Ecto neural progenitor cell (in vitro differentiated cells): Measurements from ENCODE around the gene PRICKLE4.

Experiments used
- DNase-seq: peaks from one replicate; pipeline ENCODE4 v3.0.0-alpha.2; 2018; ENCODE audit warnings: low spot score

PRICKLE4 gene, protein sequence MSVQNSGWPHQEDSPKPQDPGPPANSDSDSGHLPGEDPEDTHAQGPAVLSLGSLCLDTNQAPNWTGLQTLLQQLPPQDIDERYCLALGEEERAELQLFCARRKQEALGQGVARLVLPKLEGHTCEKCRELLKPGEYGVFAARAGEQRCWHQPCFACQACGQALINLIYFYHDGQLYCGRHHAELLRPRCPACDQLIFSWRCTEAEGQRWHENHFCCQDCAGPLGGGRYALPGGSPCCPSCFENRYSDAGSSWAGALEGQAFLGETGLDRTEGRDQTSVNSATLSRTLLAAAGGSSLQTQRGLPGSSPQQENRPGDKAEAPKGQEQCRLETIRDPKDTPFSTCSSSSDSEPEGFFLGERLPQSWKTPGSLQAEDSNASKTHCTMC

DNA sequence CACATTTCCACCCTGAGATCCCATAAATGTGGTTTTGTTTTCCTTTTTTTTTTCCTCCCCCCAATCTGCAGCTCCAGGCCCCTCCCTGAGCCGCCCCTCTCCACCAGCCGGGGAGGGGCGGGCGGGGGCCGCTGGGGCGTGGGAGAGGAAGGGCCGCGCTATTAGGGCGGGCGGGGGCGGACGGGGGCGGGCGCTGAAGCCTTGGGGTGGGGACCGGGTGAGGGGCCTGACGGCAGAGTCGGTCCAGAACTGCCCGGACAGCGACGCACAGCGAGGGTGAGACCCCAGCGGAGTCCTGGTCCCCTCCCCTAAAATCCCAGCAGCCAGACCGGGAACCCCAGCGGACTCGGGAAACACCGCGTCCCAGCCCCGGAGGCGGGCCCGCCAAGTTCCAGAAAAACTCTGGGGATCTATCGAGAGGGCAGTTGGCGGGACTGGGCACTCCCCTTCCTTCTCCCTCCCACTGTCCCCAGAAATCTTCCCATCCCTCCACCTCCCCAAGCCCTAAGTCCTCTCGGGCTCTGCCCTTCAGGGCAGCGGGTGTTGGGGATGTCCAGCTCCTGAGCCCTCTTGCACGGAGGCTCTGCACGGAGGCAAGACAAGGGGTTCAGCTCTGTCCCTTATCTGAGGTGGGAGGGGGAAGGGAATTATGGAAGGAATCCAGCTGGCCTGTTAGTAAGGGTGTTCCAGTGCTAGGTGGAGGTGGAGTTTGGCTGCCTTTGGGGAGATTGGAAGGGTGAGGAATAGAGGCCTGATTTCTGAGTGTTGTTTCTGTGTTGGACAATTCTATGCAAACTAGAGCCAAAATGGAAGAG is at the start of gene PRICKLE4:
Gene PRICKLE4 (plus strand): TSS at position 232 of the 815 bp plus-strand sequence. CDS start 2,692 bp downstream, outside the sequence.
- peak; percentile 72 for DNase-seq

- DNase-seq = no peak
These were observed 49.0 kb upstream of the PRICKLE4 start for GRCh38 chr6:41731561-41732086.

DNA sequence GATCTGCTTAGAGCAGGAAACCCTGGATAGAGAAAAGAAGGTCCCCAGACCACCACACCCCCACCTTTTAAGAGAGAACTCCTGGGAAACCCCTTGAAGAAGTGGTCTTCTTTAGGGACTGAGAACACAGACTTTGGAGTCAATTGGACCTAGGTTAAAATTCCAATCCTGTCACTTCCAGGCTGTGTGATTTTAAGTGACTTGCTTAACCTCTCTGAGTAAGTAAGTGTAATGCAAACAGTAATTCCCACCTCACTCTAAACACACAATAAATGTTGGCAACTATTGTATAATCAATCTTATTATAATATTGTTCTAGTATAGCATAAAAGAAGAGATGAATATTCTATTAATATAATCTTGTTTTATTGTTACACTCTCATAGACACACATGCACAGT is 48.4 kb upstream of the PRICKLE4 start:
- DNase-seq = no peak

DNA sequence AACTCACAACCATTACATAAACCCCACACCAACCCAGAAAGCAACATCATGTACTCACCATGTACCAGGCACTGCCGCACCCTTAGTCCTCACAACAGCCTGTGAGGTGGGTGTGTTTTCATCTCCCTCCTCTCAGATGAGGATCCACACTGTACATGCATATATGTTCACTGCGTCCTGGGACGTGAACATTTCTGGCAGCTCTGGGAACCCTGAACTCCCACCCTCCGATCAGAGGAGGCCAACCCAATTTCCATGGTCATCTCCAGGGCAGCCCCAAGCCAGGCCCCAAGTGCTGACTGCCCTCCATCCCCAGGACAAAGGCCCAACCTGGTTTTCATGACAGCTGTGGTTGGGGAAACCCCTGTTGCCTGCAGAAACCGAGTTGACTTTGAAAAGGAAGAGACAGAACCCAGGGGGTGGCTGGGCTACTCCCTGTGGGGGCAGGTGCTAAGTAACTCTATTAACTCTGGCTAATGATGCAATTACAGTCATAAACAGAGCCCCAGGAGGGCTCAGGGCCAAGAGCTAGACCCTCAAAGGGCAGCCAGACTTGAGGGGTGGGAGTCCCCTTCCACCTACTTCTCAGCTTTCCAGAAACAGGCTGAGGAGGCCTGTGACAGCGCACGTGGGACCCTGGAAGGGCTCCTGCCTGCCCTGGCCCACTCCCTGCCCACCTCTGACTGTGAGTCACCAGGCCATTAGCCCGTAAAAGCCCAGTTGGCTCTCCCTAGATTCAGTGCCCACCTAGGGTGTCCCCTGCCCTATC is 47.8 kb upstream of the PRICKLE4 start:
- no peak for DNase-seq

GRCh38 chr6:41733360-41733706 is 47.2 kb upstream of the PRICKLE4 start:
- DNase-seq = peak; percentile 59

DNA sequence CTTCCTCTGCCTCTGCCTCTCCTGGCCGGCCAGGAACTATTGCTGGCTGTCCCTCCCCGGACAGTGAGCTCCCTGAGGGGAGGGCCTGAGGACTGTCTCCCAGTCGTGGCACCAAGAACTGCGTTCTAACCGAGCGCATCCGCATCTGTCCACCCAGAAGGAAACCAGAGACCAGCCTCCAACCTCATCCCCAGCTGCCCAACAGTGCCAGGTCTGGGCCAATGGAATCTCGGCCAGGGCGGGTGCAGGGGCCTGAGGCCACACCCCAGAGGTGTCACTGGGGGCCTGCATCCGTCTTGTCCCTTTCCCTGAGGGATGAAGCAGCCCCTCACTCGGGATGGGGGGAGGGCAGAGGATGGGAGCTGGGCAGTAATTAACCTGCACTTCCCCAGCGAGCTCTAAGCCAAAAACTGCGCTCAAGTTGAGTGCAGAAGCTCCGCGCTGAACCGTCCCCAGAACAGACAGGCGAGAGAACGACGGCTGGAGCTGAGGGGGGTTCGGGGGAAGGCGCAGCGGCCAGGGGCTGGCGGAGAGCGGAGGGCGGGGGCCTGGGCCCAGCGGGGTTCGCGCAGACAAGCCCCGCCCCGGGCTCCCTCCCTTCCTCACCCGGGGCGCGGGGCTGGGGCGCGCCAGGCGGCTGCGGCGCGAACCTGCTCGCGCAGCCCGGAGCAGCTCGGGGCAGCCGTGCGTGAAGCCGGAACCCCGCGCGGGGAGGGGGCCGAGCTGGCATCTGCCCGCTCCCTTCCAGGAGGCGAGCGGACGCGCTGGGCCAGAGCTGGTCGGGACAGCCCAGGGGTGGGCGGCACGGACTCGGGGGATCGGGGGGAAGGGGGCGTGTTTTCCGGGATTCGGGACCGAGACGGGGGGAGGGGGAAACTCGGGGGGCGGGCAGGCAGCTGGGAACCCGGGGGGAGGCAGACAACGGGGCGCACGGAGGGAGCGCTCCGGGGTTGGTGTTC is 46.6 kb upstream of the PRICKLE4 start:
- peak; percentile 85 for DNase-seq

DNA sequence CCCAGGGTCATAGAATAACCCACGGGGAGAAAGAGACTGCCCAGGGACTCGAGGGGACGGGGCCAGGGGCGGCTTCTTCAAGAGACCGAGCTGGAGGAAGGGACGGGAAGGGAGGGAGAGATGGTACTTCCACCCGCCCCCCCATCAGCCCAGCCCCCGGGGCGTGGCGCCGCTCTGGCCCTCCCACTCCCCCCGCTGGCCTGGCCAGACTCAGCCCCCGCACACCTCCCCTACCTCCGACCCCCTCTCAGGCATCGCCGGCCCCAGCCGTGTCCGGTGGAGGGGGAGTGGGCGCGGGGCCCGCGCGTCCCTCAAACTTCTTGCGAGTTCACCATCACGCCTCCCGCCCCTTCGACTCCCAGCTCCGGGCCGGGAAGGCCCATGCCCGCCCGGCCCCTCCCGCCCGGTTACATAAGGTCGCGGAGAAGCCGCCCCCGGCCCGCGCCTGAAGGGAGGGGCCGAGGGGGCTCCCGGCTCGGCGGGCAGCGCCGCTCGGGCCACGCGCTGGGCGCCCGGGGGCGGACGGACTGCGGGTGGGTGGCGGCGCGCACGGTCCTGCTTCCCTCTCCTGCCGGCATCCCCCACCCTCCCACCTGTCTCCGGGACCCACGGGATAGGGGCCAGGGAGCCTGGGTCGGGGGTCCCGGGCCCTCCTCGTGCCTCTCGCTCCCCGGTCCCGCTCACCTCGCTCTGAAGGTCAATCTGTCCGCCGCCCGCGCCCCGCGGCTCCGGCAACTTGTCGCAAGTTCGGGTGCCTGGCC is 45.7 kb upstream of the PRICKLE4 start:
- peak; percentile 78 for DNase-seq

DNA sequence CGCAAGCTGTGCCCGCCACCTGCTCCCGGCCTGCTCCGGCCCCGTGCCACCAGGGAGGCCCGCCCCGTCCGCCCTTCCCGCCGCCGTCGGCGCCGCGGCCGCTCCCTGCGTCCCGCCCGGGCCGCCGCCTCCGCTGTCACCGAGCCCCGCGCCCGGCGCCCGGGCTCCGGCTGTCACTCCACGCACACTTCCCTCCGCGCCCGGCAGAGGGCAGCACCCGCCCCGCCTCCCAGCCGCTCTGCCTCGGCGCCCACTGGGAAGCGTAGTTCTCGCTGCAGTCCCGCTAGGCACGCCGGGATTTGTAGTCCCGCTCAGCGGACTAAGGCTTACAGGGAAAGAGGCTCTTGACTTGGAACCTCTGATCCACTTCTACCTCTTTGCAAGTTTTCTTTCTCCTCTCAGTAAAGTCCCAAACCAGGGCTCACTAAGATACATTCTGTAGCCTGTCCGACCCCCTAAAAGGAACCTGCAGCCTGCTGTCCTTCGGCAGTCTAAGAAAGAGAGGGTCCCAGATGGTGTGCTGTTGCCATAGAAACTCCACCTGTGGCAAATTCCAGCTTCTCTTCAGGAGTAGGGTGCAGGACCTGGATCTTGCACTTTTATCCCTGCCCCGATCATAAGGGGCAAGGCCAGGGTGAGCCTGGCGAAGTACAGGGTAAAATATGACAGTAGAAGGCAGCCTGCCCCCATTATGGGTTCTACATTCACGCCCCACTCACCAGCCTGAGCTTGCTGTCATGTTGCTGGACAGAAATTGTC is 45.0 kb upstream of the PRICKLE4 start, which contains the start of gene TFEB:
Gene TFEB (minus strand): TSS at position 182 of the 759 bp plus-strand sequence. CDS start 44,395 bp downstream, outside the sequence.
- peak; percentile 96 for DNase-seq

DNA sequence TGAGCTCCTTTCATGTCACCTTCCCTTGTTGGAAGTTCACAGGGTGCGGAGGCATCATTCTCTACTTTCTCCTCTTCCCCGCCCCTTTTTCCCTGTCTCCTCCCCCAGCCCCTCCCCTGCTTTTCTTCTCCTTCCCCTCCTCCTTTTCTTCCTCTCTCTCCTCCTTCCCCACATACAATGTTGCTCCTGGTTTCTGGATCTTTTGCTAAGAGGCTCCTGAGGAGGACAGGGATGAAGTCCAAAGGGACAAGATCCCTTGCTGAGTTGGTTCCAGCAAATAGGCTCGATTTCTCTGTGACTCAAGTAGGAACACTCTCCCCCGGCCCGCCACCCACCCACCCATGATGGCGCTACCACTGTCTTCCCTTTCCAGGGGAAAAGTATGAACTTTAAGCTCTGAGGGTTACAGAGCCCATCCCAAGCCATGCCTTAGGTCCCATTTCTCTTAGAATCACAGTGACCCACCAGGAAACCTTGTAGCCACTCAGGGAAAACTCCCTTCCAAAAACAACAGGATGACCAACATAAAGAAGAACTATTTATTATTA is 44.3 kb upstream of the PRICKLE4 start:
- DNase-seq = no peak

DNA sequence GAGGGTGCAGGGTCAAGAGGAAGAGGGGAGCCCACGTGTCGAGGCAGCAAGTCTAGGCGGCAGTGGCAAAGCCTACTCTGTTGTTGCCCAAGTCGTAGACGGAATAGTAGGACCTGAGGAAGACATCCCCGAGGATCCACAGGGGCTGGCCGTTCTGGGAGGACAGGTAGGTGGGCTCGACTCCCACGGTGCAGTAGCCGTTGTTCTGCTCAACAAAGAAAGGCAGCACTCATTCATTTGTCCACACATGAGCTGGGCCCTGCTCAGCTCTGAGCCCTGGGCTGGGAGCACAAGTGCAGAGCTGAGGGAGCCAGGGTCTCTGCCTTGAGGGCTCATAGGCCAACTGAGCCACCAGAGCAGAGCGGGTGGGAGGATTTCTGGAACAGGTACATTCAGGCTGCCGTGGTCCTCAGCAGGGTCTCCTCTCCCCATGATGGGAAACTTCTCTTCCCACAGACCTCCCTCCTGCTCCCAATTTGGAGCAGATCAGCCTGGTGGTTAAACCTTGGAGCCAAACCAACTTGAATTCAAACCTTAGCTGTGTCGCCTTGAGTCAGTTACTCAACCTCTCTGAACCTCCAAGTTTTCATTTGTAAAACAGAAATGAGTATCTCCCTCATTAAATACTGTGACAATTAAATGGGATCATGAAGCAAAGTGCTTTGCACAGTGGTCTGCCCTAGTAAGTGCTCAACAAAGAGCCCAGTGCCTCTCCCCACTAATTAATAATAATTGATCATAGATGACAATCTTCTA is 43.6 kb upstream of the PRICKLE4 start:
- no peak for DNase-seq

DNA sequence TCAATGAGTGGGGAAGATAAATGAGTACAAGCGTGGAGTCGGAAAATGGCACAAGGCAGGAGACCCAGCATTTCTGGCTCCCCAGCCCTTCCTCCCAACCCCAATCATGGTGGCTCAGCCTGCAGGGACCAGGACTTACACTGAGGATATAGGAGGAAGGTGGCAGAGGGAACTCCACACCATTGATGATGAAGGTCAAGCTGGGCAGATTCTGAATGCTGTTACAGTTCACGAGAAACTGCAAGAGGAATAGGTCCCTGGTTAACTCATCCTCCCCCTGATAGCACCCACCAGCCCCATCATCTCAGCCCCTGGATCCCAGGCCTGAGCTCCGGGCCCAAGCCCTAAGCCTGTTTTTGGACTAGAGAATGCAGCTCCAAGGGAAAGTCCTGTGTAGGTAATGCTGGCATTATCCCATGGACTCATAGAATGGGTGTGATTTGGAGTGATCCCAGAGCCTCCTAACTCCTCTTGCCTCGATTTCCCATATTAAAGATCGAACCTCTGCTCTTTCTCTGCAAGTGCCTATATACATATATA is 42.9 kb upstream of the PRICKLE4 start:
- no peak for DNase-seq

GRCh38 chr6:41739041-41739440 is 41.5 kb upstream of the PRICKLE4 start:
- DNase-seq = no peak

DNA sequence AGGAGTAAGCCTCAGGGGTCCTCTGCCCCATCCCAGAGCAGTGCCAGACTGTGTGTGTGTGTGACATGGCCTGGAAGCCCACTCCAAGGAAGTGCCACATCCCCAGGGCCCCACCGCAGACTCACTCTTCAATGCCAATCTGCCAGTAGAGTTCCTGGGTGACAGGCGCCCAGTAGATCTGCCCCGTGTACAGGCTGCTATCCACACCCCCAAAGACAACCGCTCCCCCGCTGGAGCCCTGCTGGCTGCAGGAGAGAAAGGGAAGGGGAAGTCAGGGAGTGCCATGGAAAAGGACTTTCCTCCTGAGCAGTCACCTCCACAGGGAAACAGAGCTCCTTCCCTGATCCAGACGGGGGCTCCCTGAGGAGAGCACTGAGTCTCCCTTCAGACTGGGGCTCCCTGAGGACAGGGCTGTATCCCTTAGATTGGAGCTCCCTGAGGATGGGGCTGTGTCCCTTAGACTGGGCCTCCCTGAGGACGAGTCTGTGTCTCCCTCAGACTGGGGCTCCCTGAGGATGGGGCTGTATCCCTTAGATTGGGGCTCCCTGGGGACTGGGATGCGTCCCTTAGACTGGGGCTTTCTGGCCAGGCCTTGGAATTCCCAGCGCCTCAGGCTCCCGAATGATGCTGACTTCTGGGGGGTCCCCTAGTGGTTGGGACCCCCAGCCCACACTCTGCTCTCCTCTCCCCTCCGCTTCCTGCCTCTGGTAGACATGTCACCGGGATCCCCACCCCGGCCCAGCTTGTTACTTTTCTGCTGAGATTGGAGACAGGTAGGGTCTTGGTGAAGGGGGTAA is 40.0 kb upstream of the PRICKLE4 start:
- DNase-seq = no peak

DNA sequence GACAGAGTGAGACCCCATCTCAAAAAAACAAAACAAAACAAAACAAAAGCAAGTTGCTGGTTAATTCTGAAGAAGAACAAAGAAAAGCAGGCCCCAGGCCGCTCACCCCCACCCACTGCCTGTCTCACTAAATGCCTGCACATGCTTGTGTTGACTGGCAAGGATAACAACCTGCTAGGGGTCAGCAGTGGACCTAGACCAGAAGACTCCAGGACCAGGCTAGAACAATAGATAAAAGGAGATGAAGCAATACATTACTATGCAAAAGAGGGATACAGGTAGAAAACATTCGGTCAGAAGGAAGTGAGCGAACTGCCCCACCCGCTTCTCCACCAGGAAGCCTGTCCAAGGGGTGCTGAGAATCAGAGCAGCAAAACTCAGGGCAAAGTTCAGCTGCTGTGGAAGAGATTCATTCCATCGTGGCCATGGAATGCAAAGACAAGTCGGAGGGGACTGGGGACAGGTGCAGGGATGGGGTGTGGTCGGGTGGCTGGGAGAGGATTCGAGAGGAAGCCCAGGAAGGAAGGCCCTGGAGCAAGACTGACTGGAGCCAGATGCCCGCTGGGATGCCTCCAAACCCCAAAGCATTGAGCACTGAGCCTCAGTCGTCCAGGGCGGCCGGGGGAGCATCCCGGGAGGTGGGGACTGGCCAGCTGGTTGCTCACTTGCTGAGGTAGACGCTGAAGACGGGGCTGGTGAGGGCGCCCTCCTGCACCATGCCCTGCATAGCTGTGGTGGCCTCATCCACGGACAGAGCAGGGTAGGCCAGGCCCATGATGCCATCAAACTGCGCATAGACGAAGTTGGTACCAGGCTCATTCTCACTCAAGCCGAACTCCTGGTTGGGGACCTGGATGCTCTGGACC is 38.7 kb upstream of the PRICKLE4 start:
- DNase-seq = no peak

DNA sequence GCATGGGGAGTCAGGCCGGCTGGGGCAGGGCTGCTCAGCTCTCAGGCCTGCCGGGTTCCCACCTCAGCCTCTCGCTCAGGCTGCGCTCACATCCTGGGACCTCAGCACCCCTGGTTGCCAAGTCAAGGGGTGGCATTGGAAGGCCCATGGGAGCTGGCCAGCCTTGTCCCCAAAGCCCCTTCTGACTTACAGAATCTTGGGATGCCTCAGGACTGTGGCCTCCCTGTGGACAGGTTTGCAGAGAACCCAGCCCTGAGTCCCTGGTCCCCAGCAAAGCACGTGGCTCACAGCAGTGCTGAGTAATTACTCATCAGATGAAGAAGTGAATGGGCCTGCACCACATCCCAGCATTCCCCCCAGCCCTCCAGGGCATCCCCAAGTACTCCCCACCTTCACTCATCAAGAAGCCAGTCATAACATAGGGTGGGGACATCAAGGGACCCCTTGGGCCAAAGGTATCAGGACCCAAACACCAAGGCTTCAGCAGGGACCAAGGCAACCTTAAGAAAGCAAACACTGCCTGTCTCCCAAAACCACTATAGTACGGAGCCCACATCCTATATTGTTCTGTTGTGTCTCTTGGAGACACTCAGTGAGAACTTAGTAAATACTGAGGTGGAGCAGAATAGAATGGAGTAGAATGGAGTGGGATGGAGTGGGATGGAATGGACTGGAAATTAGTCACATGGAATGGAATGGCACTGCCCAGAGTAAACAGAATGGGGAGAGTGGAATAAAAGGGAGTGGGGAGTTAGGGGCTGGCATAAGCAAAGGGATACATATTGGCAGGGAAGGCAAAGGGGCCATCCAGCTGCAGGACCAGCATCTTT is 37.0 kb upstream of the PRICKLE4 start:
- DNase-seq = no peak
